Testis (tissue), 2 donors: ENCODE results near the gene ZFPM1.

Experiments
- POLR2A ChIP-seq: fragments of 450-650 bp; IDR thresholded peaks from one replicate; pipeline ENCODE4 v1.6.1; 2017; ENCODE audit warnings: antibody characterized with exemption, mild to moderate bottlenecking, moderate library complexity
- TF ChIP-seq, protein P1 (sequence below), 3 experiments: fragments of 450-650 bp in 2 of 3; fragments of 200-600 bp in 1 of 3; sonication (generic) in 1 of 3; IDR thresholded peaks; one replicate each; pipeline ENCODE4 v1.5.1; 2016 to 2019; ENCODE audit warnings: antibody characterized with exemption in 3 of 3, mild to moderate bottlenecking in 2 of 3, moderate library complexity in 1 of 3

DNA sequence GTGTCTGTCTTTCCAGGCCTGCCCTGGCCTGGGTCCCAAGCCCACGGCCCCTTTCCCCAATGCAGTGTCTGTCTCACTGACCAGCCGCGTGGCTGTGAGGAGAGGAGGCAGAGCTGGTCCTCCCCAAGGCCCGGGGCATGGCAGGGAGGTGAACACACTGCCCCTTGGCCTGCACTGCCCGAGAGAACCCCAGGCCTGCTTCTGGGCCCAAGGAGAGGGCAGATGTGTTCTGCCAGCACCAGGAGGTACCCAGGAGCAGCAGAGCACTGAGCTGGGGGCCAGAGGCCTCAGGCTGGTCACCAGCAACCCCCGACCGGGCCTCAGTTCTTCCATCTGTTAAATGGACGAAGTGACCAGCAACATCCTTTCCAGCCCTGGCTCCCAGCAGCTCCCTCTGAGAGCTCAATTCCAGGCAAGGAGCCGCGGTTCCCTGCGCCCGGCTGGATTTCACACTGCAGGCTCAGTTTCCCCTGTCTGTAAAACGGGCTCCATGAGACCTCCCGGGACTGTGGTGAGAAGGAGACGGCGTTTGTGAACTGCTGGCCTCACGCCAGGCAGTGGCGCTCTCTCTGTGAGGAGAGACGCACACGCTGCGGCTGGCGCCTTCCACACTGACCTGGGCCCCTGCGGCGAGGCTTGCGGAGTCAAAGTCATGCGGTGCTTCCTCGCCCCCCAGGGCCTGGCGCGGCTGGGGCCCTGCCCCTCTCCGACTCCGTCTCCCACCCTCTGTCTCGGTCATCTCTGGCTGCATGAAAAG, 8.1 kb upstream of the ZFPM1 start:
- TF ChIP-seq, protein P1, sequence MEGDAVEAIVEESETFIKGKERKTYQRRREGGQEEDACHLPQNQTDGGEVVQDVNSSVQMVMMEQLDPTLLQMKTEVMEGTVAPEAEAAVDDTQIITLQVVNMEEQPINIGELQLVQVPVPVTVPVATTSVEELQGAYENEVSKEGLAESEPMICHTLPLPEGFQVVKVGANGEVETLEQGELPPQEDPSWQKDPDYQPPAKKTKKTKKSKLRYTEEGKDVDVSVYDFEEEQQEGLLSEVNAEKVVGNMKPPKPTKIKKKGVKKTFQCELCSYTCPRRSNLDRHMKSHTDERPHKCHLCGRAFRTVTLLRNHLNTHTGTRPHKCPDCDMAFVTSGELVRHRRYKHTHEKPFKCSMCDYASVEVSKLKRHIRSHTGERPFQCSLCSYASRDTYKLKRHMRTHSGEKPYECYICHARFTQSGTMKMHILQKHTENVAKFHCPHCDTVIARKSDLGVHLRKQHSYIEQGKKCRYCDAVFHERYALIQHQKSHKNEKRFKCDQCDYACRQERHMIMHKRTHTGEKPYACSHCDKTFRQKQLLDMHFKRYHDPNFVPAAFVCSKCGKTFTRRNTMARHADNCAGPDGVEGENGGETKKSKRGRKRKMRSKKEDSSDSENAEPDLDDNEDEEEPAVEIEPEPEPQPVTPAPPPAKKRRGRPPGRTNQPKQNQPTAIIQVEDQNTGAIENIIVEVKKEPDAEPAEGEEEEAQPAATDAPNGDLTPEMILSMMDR (IDR thresholded peaks at IDR 0.05): no peak
- TF ChIP-seq POLR2A: no peak
